HG02610 (cell line): ENCODE data around the gene RBM44.
"Not testable (repeated sequence)": the region's sequence is repeated elsewhere in the genome, so short reads cannot be mapped to it uniquely, and the experiment has no call there.

Experiments
- ATAC-seq: cut with Tn5 transposase; IDR thresholded peaks from one replicate; pipeline ENCODE4 v1.9.1; 2021; ENCODE audit warnings: mild to moderate bottlenecking, moderate library complexity; ENCODE audit not compliant: unreplicated experiment

RBM44 gene

DNA sequence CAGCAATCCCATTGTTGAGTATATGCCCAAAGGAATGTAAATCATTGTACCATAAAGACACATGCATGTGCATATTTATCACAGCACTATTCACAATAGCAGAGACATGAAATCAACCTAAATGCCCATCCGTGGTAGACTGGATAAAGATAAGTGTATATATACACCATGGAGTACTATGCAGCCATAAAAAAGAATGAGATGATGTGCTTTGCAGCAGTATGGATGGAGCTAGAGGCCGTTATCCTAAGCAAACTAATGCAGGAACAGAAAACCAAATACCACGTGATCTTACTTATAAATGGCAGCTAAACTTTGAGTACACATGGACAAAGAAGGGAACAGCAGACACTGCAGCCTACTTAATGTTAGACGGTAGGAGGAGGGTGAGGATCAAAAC is 42.5 kb downstream of the RBM44 start:
- ATAC-seq, result no peak

DNA sequence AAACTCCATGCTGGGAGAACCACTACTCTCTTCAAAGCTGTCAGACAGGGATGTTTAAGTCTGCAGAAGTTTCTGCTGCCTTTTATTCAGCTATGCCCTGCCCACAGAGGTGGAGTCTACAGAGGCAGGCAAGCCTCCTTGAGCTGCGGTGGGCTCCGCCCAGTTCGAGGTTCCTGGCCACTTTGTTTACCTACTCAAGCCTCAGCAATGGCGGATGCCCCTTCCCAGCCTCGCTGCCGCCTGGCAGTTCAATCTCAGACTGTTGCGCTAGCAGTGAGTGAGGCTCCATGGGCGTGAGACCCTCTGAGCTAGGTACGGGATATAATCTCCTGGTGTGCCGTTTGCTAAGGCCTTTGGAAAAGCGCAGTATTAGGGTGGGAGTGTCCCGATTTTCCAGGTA is 50.4 kb downstream of the RBM44 start:
- ATAC-seq, result not testable (repeated sequence)

- no peak for ATAC-seq
Observed at GRCh38 chr2:237854295-237854694, 55.7 kb downstream of the RBM44 start.

GRCh38 chr2:237857791-237858190 is 59.2 kb downstream of the RBM44 start:
- ATAC-seq, result no peak

GRCh38 chr2:237858294-237859081 is 59.9 kb downstream of the RBM44 start:
- no peak for ATAC-seq

DNA sequence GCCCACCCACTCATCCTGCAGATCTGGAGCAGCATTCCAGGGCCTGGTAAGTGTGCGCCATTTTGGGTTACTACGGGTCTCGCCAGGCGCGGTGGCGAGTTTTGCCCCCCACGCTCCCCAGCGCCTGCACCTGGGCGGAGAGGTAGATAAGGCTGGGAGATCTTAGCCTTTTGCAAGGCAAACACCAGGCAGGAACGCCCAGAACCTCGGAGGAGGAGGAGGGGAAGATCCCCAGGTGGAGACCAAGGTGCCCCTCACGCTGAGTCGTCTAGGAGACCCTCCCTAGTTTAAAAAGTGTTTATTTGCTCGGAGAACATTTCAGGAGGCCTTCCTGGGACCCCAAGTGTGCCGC is 60.5 kb downstream of the RBM44 start:
- no peak for ATAC-seq

DNA sequence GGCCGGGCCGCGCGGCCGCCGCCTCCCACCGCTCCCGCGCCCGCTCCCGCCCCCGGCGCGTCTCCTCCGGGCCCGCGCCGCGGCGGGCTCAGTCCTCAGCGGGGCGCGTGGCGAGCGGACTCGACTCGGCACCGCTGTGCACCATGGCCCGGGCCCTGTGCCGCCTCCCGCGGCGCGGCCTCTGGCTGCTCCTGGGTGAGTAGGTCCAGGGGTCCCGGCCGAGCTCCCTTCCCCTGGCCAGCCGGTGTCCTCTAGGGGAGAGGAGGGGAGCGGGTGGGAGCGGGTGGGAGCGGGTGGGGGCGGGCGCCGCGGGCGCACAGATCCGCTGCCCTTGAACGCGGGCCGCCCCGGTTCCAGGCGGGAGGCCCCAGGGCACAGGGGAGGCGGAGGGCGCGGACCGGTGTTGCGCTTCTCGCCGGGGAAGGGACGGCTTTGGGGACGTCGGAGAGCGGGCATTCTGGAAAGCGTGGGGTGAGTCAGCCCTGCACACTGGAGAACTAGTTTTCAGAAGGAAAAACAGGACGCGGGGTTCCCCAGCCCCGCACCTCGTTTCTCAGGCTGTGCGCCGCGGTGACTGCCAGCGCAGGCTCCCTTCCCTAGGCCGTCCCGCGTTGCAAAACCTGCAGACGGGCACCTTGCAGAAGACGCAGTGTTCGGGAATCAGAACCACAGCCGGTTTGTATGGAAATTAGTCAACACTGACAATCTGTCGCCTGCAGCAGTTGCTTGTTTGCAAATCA is 61.1 kb downstream of the RBM44 start, which contains the start of gene RAMP1:
Gene RAMP1, plus strand, starts transcription at position 91 of the 740 bp plus-strand sequence. Its CDS starts 53 bp downstream, at position 144.
- no peak for ATAC-seq

- ATAC-seq, result no peak
Observed at GRCh38 chr2:237860273-237860935, 61.8 kb downstream of the RBM44 start.

DNA sequence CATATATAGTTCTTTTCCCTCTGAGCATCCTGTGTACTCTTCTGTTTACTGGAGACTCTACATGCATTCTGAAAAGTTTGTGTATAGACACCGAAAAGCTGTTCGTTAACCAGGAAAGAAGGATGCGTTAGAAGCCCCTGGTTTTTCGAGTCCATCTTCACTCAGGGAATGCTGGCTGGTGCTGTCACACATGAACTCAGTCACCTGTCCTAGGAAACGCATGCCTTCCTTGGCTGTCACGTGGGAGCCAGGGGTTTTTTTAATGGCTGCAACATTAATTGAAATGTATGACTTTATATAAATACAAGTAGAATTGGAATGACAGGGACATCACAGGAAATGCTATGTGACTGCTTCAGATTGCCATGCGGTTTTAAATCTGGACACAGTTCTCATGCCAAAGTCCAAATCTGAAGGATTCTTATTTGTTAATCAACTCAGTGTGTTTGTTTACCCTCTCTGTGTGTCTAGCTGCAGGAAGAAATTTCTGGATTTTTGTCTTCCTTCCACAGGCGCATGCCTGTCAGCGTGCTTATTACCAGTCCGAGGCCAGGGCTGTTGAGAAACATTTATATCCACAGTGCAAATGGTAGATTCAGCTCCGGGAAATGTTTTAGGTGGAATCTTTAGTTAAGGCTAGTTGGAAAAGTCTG is 63.4 kb downstream of the RBM44 start:
- ATAC-seq, result no peak

DNA sequence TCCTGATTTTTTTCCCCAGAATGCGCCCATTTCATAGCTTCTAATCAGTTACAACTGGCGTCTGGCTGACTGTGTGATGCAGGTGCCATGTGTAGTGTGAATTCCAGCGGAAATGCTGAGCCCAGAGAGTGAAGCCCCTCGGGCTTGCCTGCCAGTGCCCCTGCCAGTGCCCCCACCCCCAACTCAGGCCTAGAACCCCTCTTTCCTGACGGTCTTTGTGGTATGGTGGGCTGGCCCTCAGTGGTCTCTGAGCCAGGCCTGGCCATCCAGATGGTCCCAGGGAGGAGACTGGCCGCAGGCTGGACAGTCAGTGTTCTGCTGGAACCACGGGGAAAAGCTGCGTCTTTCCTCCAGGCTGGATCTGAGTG is 63.9 kb downstream of the RBM44 start:
- ATAC-seq, result no peak

DNA sequence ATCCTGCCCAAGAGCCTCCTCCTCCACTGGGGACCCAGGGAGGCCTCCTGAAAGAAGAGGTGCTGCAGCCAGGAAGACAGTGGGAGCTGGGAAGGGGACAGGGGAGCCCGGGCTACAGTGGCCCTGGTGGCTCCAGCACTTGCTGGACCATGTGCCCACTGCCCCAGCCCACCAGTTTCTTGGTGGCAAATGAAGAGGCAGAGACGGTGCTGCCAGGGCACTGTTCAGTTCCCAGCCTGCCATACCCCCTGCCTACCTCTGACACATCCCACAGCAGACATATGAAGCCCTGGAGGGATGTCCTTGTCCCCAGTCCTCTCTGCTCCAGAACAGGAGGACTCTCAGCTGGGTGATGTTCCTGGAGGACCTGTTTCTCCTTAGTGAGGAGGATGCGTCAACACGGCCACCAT is 64.5 kb downstream of the RBM44 start:
- no peak for ATAC-seq

- ATAC-seq, result no peak
Observed at GRCh38 chr2:237863689-237864443, 65.3 kb downstream of the RBM44 start.

DNA sequence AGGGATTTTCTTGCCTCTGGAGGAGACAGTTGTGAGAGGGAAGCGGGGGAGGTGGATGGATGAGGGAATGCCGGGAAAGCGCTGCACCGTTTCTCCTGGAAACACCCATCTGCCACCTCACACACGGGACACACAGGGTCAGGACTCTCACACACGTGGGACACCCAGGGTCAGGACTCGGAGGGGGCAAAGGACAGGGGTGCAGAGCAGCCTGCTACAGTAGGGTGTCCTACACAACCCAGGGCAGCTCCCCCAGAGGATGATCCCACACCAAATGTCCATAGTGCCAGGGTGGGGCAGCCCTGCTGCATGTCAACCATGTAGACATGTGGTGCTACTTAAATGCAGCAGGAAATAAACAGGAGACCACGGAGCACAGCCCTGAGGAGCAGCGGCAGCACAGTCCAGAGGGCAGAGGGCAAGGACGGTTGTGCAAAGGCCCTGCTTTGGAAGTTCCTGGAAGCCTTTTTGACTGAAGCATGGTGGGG is 65.9 kb downstream of the RBM44 start:
- no peak for ATAC-seq

DNA sequence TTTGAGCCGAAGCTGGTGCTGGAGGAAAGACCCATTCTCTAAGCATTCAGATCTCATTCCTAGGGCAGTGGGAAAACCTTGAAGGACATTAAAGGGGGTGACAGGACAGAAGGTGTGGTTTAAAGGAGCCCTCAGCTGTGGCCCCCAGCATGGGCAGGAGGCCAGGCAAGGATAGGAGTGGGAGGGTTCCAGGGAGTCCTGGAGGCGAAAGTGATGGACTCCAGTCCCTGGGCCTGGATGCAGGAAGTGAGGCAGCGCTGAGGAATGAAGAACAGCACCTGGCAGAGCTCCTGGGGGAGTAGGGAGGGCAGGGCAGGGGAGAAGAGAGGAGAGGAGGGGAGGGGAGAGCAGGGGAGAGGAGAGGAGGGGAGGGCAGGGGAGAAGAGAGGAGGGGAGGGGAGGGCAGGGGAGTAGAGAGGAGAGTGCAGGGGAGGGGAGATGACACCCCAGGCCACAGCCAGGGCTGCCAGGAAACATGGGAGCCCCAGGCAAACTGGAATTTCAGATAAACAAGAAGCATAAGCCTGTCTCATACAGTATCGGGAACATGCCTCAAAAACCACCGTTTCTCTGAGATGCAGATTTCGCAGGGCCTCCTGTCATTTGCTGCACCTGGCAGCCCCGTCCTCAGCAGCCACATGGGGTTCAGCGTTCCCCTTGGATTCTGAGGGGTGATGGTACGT is 66.5 kb downstream of the RBM44 start:
- ATAC-seq, result no peak

DNA sequence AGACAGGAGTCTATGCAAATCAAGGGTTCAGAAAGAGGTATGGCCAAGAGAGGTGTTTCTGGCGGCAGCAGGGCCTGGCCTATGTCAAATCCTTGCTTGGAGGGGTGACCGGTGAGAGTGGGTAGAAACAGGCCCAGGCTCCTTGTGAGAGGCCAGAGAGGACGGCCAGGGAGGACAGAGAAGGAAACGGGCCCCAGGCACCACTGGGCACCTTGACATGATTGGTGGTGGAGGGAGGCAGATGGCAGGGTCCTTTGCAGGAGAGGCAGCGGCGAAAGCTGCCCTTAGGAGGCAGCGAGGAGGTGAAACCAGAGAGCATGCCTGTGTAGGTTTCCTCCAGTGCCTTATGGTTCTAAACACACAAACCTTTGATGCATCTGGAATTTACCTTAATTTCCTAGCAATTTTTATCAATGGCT is 67.1 kb downstream of the RBM44 start:
- ATAC-seq, result no peak

GRCh38 chr2:237866101-237866621 is 67.6 kb downstream of the RBM44 start:
- ATAC-seq, result no peak

GRCh38 chr2:237867465-237867864 is 68.9 kb downstream of the RBM44 start:
- ATAC-seq, result no peak

GRCh38 chr2:237868074-237868473 is 69.5 kb downstream of the RBM44 start:
- ATAC-seq, result not testable (repeated sequence)

DNA sequence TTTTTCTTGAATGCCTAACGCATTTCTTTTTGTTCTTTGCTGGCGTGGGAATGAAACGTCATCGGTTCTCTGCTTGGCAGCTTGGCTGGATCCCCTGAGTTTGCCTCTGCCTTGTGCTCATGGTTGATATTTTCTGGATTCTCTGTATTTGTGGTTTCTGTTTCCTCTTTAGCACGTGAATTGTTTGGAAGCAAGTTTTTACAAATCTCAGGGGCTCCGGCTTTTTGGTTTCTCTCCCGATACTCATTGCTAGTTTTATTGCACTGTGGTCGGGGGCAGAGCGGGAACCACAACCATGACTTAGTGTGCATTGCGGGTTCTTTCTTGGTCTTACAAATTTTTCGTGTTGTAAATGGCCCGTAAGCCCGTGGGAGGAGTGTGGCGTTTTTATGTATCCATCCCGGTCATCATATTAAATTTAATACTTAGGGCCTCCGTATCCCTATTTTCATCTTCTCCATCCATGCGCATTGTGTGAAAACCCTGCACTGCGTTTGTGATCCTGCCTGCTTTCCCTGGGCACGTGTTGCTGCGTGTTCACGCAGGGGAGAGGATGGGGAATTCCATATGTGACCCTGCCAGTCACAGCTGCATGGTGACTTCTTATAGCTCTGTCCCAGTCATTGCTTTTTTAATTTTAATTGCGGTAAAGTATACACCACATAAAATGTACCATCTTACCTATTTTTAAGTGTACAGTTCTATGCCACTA is 70.2 kb downstream of the RBM44 start:
- ATAC-seq, result no peak
